Activated naive CD4-positive, alpha-beta T cell treated with anti-CD3 and anti-CD28 coated beads, Interleukin-2, amount 50 U/mL, for 24 hours (primary cell): ENCODE results near the gene ALG1.

Experiments used
- H3K27ac Mint-ChIP-seq: one replicate; pipeline ENCODE4 v1.8.0; 2021; ENCODE audit warnings: mild to moderate bottlenecking, mixed read lengths
- H3K27me3 Mint-ChIP-seq: one replicate; pipeline ENCODE4 v1.8.0; 2021; ENCODE audit warnings: mixed read lengths
- H3K36me3 Mint-ChIP-seq: one replicate; pipeline ENCODE4 v1.8.0; 2021; ENCODE audit warnings: mixed read lengths
- H3K4me1 Mint-ChIP-seq: one replicate; pipeline ENCODE4 v1.8.0; 2021; ENCODE audit warnings: mixed read lengths
- H3K4me3 Mint-ChIP-seq: one replicate; pipeline ENCODE4 v1.8.0; 2021; ENCODE audit warnings: mild to moderate bottlenecking, mixed read lengths
- H3K9me3 Mint-ChIP-seq: one replicate; pipeline ENCODE4 v1.8.0; 2021; ENCODE audit warnings: mixed read lengths

The ALG1 gene, protein sequence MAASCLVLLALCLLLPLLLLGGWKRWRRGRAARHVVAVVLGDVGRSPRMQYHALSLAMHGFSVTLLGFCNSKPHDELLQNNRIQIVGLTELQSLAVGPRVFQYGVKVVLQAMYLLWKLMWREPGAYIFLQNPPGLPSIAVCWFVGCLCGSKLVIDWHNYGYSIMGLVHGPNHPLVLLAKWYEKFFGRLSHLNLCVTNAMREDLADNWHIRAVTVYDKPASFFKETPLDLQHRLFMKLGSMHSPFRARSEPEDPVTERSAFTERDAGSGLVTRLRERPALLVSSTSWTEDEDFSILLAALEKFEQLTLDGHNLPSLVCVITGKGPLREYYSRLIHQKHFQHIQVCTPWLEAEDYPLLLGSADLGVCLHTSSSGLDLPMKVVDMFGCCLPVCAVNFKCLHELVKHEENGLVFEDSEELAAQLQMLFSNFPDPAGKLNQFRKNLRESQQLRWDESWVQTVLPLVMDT

DNA sequence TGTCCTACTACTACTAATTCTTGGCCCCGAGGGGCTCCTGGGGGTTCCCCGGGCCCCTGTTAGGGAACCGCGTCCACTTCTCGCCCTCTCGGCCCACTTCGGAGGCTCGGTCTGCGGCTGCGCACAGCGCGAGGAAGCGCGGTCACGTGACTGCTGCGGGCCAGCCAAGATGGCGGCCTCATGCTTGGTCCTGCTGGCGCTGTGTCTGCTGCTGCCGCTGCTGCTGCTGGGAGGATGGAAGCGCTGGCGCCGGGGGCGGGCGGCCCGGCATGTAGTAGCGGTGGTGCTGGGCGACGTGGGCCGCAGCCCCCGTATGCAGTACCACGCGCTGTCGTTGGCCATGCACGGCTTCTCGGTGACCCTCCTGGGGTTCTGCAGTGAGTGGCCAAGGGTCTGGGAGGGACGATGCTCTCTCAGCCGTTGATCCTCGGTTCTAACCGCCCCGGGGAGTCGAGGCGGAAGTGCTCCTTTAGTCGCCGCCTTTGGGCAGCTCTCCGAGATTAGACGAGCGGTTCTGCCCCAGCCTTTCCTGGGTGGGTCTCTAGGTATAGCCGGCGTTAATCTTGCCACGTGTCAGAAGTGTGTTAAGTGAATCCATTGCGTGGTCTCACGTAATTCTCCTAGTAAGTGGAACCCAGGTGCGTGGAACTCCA lies at the start of gene ALG1:
Gene ALG1 (plus strand): TSS at position 163 of the 653 bp plus-strand sequence. CDS start 7 bp downstream, at position 170.
- peak within 1 kb of the TSS; percentile 99 for H3K27ac Mint-ChIP-seq
- no peaks in the 10 kb centered on the region for H3K27me3 Mint-ChIP-seq
- H3K36me3 Mint-ChIP-seq = peaks cover 7% of the 10 kb centered on the region
- peak within 1 kb of the TSS; percentile 97 for H3K4me3 Mint-ChIP-seq
- H3K9me3 Mint-ChIP-seq = no peaks in the 10 kb centered on the region
- H3K4me1 Mint-ChIP-seq = peaks cover 32% of the 10 kb centered on the region

DNA sequence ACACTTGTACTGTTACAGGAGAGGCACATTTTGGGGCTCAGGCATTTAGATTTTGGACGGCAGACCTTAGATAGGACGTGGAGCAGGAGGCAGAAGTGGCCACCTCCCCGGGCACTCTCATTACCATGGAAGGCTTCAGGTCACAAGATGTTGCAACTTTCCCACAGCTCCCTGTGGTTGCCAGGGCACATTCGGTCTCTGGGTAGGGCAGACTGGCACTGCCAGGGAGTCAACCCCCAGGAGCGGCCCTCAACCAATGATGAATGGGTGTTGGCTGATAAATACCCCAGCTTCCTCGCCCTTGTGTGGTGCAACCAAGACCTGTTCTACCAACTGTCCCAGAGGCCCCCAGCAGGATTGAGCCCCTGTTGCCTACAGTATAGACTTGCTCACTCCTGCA lies 49.1 kb upstream of the ALG1 start:
- no peaks in the 10 kb centered on the region for H3K36me3 Mint-ChIP-seq
- H3K27ac Mint-ChIP-seq = no peak overlapping the region
- no peaks in the 10 kb centered on the region for H3K9me3 Mint-ChIP-seq
- H3K4me1 Mint-ChIP-seq = no peaks in the 10 kb centered on the region
- H3K4me3 Mint-ChIP-seq = no peak overlapping the region
- peaks cover 1% of the 10 kb centered on the region for H3K27me3 Mint-ChIP-seq

DNA sequence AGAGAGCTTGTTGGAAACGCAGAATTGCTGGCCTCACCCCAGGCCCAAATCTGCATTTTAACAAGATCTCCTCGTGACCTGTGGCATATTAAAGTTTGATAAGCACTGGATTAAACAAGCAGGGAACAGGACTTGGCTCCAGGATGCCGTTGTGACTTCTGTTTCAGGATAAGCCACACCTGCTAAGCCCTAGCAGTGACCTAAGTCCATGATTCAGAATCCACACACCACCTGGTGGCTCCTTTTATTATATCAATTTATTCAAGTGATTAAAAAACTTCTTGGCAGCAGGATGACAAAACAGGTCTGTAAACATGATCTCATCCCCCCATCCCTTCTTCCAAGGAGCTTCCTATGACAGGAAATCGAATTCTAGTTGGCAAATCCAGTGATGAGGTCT lies 47.0 kb upstream of the ALG1 start:
- Mint-ChIP-seq H3K27ac (no peak overlapping the region), H3K27me3 (peaks cover 1% of the 10 kb centered on the region), H3K36me3 (no peaks in the 10 kb centered on the region), H3K4me1 (no peaks in the 10 kb centered on the region), H3K4me3 (no peak overlapping the region), H3K9me3 (no peaks in the 10 kb centered on the region)

DNA sequence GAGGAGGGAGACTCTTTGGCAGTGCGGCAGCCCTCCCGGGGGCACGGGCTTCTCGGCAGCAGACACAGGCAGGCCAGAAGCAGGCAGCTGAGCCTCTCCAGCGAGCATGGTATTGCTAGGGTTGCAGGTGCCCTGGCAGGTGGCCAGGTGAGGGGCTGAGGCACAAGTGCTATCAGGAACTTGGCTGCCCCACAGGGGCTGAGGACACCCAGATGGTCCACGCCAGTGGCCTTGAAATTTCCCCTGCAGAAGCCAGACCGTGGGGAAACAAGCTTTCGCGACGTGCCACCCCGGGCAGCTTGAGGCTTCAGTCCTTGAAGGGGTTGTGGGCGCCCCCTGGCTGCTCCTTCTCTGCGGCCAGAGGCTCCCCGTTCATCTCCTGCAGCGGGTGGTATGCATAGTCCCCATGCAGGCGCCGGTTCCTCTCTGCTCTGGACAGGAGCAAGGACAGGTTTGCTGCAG lies 46.4 kb upstream of the ALG1 start:
- no peak overlapping the region for H3K4me3 Mint-ChIP-seq
- no peaks in the 10 kb centered on the region for H3K9me3 Mint-ChIP-seq
- H3K27me3 Mint-ChIP-seq = peaks cover 1% of the 10 kb centered on the region
- no peaks in the 10 kb centered on the region for H3K4me1 Mint-ChIP-seq
- no peak overlapping the region for H3K27ac Mint-ChIP-seq
- H3K36me3 Mint-ChIP-seq = no peaks in the 10 kb centered on the region

DNA sequence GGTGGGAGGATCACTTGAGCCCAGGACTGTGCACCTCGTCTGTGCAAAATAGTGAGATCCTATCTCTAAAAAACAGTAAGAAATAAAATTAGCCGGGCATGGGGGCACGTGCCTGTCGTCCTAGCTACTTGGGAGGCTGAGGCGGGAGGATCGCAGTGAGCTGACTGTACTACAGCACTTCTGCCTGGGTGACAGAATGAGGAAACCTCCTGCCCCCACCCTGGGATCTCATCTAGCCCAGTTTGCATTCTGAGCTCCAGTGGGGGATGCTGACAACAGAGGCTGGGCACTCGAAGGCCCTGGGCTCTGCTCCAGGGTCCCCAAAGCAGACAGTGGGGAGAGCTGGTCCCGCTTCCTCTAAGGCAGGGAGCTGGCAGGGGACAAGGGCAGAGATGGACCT lies 45.0 kb upstream of the ALG1 start:
- H3K4me3 Mint-ChIP-seq = no peak overlapping the region
- H3K27me3 Mint-ChIP-seq = peaks cover under 1% of the 10 kb centered on the region
- no peaks in the 10 kb centered on the region for H3K36me3 Mint-ChIP-seq
- no peak overlapping the region for H3K27ac Mint-ChIP-seq
- H3K9me3 Mint-ChIP-seq = no peaks in the 10 kb centered on the region
- peaks cover 1% of the 10 kb centered on the region for H3K4me1 Mint-ChIP-seq

DNA sequence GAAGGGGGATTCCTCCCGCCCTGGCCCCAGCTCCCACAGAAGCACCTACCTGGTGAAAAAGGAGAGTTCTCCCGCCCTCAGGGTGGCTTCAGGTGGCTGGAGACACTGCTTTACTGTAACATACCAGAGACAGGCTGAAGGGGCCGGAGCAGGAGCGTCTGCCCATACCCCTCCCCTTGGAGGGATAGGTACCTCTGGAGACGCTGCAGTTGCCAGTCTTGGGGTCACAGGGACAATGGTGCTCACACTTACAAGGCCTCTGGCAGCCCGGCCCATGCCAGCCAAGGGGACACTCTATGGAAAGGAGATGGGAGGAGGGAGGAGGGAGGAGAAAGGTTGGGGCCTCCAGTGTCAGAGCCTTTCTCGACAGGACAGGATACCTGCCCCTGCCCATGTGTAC lies 44.6 kb upstream of the ALG1 start:
- Mint-ChIP-seq H3K27ac (no peak overlapping the region), H3K36me3 (no peaks in the 10 kb centered on the region), H3K27me3 (no peaks in the 10 kb centered on the region), H3K4me1 (peaks cover 5% of the 10 kb centered on the region), H3K4me3 (no peak overlapping the region), H3K9me3 (no peaks in the 10 kb centered on the region)

DNA sequence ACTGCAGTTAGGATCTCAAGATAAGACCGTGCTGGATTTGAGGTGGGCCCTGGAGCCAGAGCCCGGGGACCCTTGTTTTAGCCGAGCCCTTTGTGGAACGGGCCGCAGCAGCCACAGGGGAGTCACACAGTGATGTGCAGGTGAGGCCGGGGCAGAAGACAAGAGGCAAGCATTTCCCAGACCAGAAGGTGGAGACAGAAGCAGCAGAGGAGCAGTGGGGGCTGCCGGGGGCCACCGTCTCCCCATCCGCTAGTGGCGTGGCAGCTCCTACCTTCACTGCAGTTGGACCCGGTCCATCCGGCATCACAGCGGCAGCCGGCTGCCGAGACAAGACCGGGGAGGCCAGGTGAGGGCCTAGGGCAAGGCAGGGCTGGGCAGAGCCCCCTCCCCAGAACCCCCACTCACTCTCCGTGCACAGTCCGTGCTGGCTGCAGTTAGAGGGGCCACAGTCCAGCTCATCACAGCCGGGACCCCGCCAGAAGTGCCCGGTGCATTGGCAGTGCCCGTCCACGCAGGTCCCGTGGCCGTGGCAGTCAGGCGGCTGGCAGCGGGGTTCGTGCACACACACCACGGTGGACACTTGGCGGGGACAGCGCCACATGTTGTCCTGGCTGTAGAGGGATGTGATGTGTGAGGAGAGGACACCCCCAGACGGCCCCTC lies 43.9 kb upstream of the ALG1 start:
- no peaks in the 10 kb centered on the region for H3K27me3 Mint-ChIP-seq
- H3K4me3 Mint-ChIP-seq = no peak overlapping the region
- H3K27ac Mint-ChIP-seq = no peak overlapping the region
- peaks cover 9% of the 10 kb centered on the region for H3K4me1 Mint-ChIP-seq
- H3K36me3 Mint-ChIP-seq = no peaks in the 10 kb centered on the region
- no peaks in the 10 kb centered on the region for H3K9me3 Mint-ChIP-seq

DNA sequence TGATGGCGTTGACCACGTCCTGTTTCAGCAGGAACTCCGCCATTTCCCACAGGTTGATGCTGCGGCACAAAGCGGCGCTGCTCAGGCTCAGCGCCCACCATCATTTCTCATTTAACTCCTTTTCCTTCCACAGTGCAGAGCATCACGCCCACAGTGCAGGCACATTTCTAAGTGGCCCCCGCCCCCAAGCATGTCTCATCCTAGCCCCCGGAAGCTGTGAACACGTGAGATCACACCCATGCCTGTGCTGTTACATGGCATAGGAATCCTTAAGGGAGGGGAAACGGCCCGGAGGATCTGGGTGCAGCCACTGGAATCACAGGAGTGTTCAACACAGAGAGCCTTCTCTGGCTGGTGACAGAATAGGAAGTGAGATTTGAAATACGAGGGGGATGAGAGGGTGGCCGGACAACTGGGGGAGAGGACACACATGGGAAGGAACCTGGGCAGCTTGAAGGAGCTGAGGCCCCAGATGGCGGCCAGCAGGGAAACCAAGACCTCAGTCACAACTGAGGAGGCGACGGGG lies 42.6 kb upstream of the ALG1 start:
- Mint-ChIP-seq H3K9me3 (no peaks in the 10 kb centered on the region), H3K4me1 (peaks cover 15% of the 10 kb centered on the region), H3K27ac (no peak overlapping the region), H3K36me3 (no peaks in the 10 kb centered on the region), H3K27me3 (no peaks in the 10 kb centered on the region), H3K4me3 (no peak overlapping the region)

DNA sequence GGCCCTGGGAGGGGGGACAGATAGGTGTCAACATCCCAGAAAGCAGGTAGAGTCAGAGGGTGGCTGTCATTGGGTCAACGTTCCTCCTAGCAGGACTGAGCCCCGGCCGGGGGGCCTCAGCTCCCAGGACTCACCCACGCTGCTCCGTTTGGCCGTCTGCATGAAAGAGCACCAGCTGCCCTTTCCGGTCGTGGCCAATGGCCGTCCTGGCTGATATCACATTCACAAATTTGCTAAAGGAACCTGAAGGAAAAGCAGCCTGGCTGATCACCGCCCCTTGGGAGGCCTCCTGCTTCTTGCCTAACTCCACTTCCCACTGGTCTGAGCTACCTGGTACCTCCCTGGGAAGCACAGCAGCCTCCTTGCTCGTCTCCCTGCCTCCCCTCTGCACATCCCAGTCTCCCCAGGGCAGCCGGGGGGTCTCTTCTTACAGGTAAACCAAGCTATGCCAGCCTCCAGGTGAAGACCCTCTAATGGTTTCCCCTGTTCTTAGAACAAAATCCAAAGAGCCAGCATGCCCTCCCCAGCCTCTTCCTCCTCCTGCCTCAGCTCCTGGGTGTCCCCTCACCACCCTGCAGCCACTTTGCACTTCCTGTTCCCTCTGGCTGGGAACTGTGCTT lies 41.3 kb upstream of the ALG1 start:
- H3K4me3 Mint-ChIP-seq = no peak overlapping the region
- H3K27me3 Mint-ChIP-seq = no peaks in the 10 kb centered on the region
- no peaks in the 10 kb centered on the region for H3K36me3 Mint-ChIP-seq
- H3K4me1 Mint-ChIP-seq = peaks cover 27% of the 10 kb centered on the region
- H3K27ac Mint-ChIP-seq = no peak overlapping the region
- H3K9me3 Mint-ChIP-seq = no peaks in the 10 kb centered on the region

DNA sequence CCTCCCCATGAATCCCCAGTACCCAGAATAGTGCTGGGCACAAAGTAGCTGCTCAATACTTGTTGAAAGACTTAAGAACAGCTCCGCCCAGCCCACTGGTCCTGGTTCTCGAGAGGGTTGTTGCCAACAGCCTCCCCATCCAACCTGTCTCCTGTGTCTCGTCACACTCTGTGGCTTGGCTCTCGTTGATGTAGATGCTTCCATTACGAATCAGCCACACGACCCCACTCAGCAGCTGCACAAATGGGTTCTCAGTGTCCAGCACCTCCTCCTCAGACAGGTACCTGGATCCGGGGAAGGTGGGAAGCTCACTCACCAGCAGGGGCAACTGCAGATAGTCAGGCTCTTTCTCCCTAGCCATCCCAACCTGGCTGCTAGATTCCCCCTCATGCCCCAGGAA lies 40.0 kb upstream of the ALG1 start:
- Mint-ChIP-seq H3K4me3 (peak overlapping the region; percentile 42), H3K27ac (no peak overlapping the region)

DNA sequence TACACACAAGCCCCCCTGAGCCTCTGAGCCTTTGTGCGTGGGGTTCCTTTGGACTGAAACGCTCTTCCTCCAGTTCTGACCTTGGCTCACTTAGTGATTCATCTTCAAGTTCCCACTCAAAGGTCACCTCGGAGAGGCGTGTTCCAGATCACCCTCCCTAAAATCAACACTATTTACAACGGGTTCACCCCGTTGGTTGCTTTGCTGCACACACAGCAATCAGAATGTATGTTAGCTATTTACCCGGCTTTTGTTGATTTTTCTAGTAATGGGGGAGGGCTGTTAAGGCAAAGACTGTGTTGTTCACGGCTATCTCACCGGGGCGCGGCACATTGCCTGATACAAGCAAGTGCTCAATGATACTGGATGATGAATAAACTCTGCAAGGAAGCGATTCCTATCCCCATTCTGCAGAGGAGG lies 38.9 kb upstream of the ALG1 start:
- Mint-ChIP-seq H3K4me3 (peak overlapping the region; percentile 83), H3K27ac (peak overlapping the region; percentile 82), H3K27me3 (no peaks in the 10 kb centered on the region), H3K36me3 (no peaks in the 10 kb centered on the region), H3K9me3 (no peaks in the 10 kb centered on the region), H3K4me1 (peaks cover 27% of the 10 kb centered on the region)

More for the DNA sequence above, 40.0 kb upstream of the ALG1 start:
- Mint-ChIP-seq H3K9me3 (no peaks in the 10 kb centered on the region), H3K4me1 (peaks cover 27% of the 10 kb centered on the region), H3K36me3 (no peaks in the 10 kb centered on the region), H3K27me3 (no peaks in the 10 kb centered on the region)

DNA sequence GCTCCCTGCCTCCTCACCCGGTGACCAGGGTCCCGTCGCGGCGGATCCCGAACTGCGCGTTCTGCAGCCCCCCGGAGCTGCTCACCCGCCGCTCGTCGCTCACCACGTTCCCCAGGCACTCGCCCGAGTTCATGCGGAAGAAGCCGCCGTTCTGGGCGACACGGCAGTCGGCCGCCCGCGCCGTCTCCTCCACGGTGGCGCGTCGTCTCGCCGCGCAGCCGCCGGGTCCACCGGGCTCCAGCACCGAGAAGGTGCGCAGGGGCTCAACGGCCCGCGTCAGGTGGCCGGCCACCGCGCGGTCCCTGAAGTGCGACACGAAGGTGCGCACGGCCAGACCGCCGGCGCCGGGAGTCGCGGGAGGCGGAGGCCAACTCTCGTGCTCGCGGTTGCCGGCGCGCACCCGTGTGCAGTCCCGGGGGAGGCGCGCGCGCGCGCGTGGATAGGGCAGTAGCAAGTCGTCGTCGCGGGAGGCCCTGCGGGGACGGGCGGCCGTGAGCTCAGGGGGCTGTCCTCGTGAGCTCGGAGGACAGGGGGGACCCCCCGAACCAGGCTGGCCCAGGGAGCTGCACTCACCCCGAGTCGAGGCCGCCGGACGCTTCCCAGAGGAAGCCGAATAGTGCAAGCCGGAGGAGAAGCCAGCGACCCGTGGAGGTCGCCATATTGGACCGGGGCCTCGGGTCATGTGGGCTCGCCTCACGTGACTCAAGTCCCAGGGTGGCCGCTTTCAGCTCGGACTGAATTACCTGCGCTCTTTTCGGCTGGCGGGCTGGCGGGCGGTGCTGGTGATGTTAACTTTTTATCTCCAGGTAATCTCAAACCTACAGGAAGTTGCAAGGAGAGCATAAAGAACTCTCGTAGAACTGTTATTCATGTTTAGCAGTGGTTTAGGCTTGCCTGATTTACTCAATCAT lies 38.1 kb upstream of the ALG1 start, which contains the start of gene NAGPA:
Gene NAGPA (minus strand): TSS at position 680 of the 911 bp plus-strand sequence. CDS start 21 bp downstream, at position 659.
- no peaks in the 10 kb centered on the region for H3K27me3 Mint-ChIP-seq
- peaks cover 27% of the 10 kb centered on the region for H3K4me1 Mint-ChIP-seq
- H3K4me3 Mint-ChIP-seq = peak within 1 kb of the TSS; percentile 88
- H3K36me3 Mint-ChIP-seq = no peaks in the 10 kb centered on the region
- peak within 1 kb of the TSS; percentile 95 for H3K27ac Mint-ChIP-seq
- H3K9me3 Mint-ChIP-seq = no peaks in the 10 kb centered on the region

DNA sequence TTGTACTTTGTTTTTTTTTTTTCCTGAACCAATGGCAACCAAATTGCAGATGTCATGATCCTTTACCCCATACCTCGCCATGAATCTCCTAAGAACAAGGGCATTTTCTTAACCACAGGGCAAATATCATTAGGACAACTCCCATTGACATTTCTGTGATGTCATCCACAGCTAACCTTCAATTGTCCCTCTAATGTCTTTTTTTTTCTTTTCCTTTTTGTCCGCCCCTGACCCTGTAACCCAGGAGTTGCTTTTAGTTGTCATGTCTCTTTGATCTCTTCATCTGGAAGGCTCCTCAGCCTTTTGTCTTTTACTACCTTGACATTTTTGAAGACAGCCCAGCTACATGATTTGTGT lies 37.5 kb upstream of the ALG1 start:
- Mint-ChIP-seq H3K4me3 (peak overlapping the region; percentile 88), H3K9me3 (no peaks in the 10 kb centered on the region), H3K27ac (peak overlapping the region; percentile 95), H3K4me1 (peaks cover 27% of the 10 kb centered on the region), H3K36me3 (no peaks in the 10 kb centered on the region), H3K27me3 (no peaks in the 10 kb centered on the region)

DNA sequence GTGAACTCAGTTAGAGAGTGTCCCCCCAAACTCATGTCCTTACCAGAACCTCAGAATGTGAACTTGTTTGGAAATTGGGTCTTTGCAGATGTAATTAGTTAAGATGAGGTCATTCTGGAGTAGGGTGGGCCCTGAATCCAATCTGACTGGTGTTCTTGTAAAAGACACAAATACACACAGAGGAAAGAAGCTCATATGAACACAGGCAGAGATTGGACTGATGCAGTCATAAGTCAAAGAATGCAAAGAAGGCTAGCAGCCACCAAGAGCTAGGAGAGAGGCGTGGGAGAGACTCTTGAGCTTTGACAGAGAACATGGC lies 35.8 kb upstream of the ALG1 start:
- Mint-ChIP-seq H3K4me1 (peaks cover 27% of the 10 kb centered on the region), H3K36me3 (no peaks in the 10 kb centered on the region), H3K27me3 (no peaks in the 10 kb centered on the region), H3K27ac (no peak overlapping the region), H3K4me3 (no peak overlapping the region), H3K9me3 (no peaks in the 10 kb centered on the region)
